BJ (cell line): ENCODE measurements around the gene NPHP4. TPM values are rescaled to one million over a fixed set of nuclear protein-coding genes. Genes with fewer than 3 reads are reported as not detected.

Source experiments
- CTCF ChIA-PET: fragments of 350-600 bp; formaldehyde crosslinking; extraction: SDS; loops from one replicate; lab custom pipeline; 2021; ENCODE audit warnings: antibody characterized with exemption, inconsistent platforms; lab: Yijun Ruan, JAX
- POLR2A ChIA-PET: fragments of 300-600 bp; sonication (Branson Sonifier 250); formaldehyde crosslinking; extraction: SDS; loops from one replicate; lab custom pipeline; 2021; ENCODE audit warnings: antibody characterized with exemption; lab: Charles Lee
- DNase-seq: peaks from one replicate; pipeline ENCODE4 v3.0.0-alpha.2; 2011; ENCODE audit warnings: low read depth
- H3K27me3 ChIP-seq: 2 replicates; pipeline ENCODE4 v1.6.0; 2011; ENCODE audit warnings: low read length; ENCODE audit not compliant: control insufficient read depth, insufficient read depth
- H3K36me3 ChIP-seq: 2 replicates; pipeline ENCODE4 v1.5.1; 2011; ENCODE audit warnings: low read length; ENCODE audit not compliant: control insufficient read depth, insufficient read depth
- H3K4me3 ChIP-seq: 2 replicates; pipeline ENCODE4 v1.5.1; 2011; ENCODE audit warnings: low read depth, mild to moderate bottlenecking, control low read depth, low read length
- polyA plus RNA-seq: library from polyadenylated mRNA; depleted of rRNA; stranded (reverse); fragments of >200 nt; gene quantifications from 2 replicates; pipeline ENCODE4 v1.2.3, GENCODE V29; 2011
- TF ChIP-seq, protein P1 (sequence below): IDR thresholded peaks from 2 replicates; pipeline ENCODE4 v1.5.1; 2011; ENCODE audit warnings: low read depth, mild to moderate bottlenecking, control low read depth, inconsistent platforms, low read length, moderate library complexity; ENCODE audit not compliant: insufficient read depth

Gene NPHP4
- polyA plus RNA-seq, 1 experiment = 4.3 TPM

DNA sequence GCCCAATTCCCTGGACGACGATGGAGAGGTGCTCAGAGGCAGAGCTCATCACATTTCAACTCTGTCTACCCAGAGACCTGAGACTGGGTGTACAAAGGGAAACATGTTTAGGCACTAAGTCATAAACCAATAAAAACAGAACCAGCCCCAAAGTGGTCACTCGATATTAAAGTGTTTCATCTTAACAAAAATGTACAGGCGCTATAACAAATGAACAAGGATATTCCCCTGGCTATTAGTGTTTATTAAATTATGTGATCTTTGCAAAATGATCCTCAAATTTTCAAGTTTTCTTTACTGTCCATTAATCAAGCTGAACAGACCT is 43.6 kb downstream of the NPHP4 start:
- Histone ChIP-seq H3K27me3 (no peaks in the 10 kb centered on the region), H3K4me3 (no peak overlapping the region), H3K36me3 (peaks cover 7% of the 10 kb centered on the region)
- no peak for DNase-seq
- TF ChIP-seq, protein P1, sequence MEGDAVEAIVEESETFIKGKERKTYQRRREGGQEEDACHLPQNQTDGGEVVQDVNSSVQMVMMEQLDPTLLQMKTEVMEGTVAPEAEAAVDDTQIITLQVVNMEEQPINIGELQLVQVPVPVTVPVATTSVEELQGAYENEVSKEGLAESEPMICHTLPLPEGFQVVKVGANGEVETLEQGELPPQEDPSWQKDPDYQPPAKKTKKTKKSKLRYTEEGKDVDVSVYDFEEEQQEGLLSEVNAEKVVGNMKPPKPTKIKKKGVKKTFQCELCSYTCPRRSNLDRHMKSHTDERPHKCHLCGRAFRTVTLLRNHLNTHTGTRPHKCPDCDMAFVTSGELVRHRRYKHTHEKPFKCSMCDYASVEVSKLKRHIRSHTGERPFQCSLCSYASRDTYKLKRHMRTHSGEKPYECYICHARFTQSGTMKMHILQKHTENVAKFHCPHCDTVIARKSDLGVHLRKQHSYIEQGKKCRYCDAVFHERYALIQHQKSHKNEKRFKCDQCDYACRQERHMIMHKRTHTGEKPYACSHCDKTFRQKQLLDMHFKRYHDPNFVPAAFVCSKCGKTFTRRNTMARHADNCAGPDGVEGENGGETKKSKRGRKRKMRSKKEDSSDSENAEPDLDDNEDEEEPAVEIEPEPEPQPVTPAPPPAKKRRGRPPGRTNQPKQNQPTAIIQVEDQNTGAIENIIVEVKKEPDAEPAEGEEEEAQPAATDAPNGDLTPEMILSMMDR = no peak
- POLR2A ChIA-PET = no interaction called here
- CTCF ChIA-PET = no interaction called here

DNA sequence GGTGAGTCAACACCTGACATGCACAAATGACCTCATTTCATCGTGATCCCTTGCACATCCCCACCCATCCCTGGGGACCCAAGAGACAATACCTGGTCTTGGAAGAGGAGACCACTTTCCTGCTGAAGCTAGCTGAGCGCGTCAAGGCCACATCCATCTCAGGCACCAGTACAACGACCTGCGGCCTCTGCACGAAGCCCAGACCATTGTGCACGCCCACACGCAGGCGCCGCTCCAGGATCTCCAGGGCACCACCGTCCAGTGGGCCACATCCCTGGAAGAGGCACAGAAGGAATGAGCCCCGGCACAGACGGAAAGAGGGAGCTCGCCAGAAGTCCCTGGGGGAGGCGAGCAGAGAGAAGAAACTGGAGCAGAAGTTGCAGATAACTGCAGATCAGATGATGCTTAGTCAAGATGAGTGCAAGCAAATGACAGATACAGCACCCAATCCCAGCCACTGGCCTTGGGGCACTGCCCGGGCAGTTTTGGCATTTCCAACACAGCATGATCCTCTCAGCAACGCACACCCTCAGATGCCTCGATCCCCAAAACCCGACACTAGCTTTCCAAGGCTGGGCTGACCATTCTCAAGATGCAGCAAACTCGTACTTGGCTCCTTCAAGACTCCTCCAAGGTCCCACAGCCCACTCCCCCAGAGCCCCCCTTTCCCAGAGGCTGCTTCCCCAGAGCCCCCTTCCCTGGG is 44.1 kb downstream of the NPHP4 start:
- CTCF ChIA-PET = no interaction called here
- H3K36me3 ChIP-seq = peaks cover 3% of the 10 kb centered on the region
- no peaks in the 10 kb centered on the region for H3K27me3 ChIP-seq
- no peak for DNase-seq
- TF ChIP-seq, protein P1 = no peak
- H3K4me3 ChIP-seq = no peak overlapping the region
- POLR2A ChIA-PET = no interaction called here

DNA sequence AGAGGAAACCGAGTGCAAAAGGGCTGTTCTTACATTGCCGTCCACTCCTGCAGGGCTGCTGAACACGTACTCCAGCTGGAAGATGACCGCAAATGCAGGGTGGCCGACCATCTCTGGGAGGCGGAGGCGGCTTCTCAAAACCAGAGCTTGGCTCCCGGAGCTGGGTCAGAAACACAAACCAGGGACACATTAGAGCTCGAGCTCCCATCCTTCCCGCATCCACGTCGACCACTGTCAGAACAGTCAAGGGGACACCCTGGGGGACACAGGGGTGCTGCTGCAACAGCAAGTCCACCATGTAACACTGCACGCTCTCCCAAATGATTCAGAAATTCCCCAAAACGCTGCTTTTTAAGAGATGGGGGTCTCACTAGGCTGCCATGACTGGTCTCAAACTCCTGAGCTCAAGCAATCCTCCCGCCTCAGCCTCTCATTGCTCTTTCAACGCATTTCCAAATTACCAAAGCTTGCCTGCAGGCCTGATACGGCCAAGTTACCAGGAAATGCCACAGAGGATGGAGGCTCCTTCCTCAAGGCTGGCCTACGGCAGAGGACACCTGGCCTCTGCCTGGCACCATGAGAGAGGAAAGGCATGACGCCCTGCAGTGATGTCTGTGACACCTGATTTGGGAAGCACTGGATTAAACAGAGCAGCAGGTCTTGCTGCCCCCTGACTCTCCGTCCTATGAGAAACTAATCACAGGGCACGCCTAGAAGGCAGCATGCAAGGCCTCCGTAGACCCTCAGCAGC is 45.0 kb downstream of the NPHP4 start:
- CTCF ChIA-PET = interaction anchor here (0.9 kb wide), 1 partner anchor 12 kb away, joined by 3 read pairs; no protein-coding TSS in a partner anchor
- TF ChIP-seq, protein P1 = no peak
- peaks cover 3% of the 10 kb centered on the region for H3K36me3 ChIP-seq
- POLR2A ChIA-PET = no interaction called here
- no peak overlapping the region for H3K4me3 ChIP-seq
- DNase-seq = no peak
- no peaks in the 10 kb centered on the region for H3K27me3 ChIP-seq

DNA sequence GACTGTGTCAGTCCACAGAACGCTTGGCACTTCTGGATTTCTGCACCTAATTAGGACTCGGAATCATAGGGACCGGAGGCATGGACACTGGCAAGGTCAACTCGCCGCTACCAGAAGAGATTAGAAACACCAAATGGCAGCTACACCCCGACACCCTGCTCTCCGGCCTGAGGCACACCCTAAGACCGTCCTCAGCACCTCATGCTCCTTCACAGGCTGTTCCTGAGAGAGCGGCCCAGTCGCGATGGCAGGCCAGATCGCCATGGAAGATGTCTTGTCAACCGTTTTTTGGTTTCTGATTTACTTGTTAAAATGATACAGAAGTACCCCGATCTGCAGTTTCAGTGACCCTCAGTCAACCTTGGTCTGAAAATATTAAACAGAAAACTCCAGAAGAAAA is 46.8 kb downstream of the NPHP4 start:
- H3K36me3 ChIP-seq = peaks cover 3% of the 10 kb centered on the region
- TF ChIP-seq, protein P1 = no peak
- H3K27me3 ChIP-seq = no peaks in the 10 kb centered on the region
- CTCF ChIA-PET = no interaction called here
- no peak for DNase-seq
- no peak overlapping the region for H3K4me3 ChIP-seq
- POLR2A ChIA-PET = no interaction called here

DNA sequence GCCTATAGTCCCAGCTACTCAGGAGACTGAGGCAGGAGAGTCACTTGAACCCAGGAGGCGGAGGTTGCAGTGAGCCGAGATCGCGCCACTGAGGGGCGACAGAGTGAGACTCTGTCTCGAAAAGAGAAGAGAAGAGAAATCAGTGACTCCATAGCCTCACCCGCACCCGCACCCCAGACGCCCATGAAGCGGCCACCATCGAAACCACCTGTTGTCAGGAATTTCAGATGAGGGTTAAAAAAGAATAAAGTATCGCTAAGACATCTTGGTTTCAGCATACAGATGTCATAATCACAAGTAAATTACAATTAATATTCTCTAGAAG is 47.4 kb downstream of the NPHP4 start:
- H3K27me3 ChIP-seq = no peaks in the 10 kb centered on the region
- peaks cover 3% of the 10 kb centered on the region for H3K36me3 ChIP-seq
- no peak overlapping the region for H3K4me3 ChIP-seq
- TF ChIP-seq, protein P1 = no peak
- ChIA-PET CTCF (no interaction called here), POLR2A (no interaction called here)
- no peak for DNase-seq
